LNCAP (cell line): ENCODE results near the gene GDAP1L1.

Experiments
- CTCF ChIP-seq: fragments of 450-650 bp; IDR thresholded peaks from 2 replicates; pipeline ENCODE4 v1.5.1; 2017; ENCODE audit warnings: mild to moderate bottlenecking

The GDAP1L1 gene

GRCh38 chr20:44287272-44288097 lies 40.4 kb downstream of the GDAP1L1 start:
- no peak for TF ChIP-seq CTCF

- no peak for TF ChIP-seq CTCF
Measured at GRCh38 chr20:44288252-44288651, 41.1 kb downstream of the GDAP1L1 start.

- no peak for TF ChIP-seq CTCF
Measured at GRCh38 chr20:44291754-44292153, 44.6 kb downstream of the GDAP1L1 start.

GRCh38 chr20:44296011-44296410 lies 48.9 kb downstream of the GDAP1L1 start:
- TF ChIP-seq CTCF, result no peak

- TF ChIP-seq CTCF, result no peak
Measured at GRCh38 chr20:44297721-44298120, 50.6 kb downstream of the GDAP1L1 start.

GRCh38 chr20:44301285-44301684 lies 54.2 kb downstream of the GDAP1L1 start:
- no peak for TF ChIP-seq CTCF

- TF ChIP-seq CTCF, result no peak
Measured at GRCh38 chr20:44302026-44302669, 55.0 kb downstream of the GDAP1L1 start.
